ENCODE results near the gene DAAM2. TPM values are rescaled to one million over a fixed set of nuclear protein-coding genes. Genes with fewer than 3 reads are reported as not detected.

Gene DAAM2
- polyA plus RNA-seq, 2 of the 4 experiments (the other 2 are of a cell fraction): not detected

GRCh38 chr6:39917981-39918380 is 125.8 kb downstream of the DAAM2 start:
- WGBS (ENCODE audit: missing lambda C conversion rate): 53% methylated on average over 3 of the region's 3 CpGs
- ChIA-PET CTCF (no interaction called here), POLR2A (no interaction called here)
- no peaks in the 10 kb centered on the region for H3K9me3 ChIP-seq
- TF ChIP-seq HOXA7 (CRISPR knock-in tag; IDR thresholded peaks at IDR 0.05) (no peak), CBX8 (IDR thresholded peaks at IDR 0.05) (no peak), MAZ (IDR thresholded peaks at IDR 0.05; ENCODE audit: borderline replicate concordance, low read depth, low read length) (no peak), RAD21 (conservative IDR thresholded peaks at IDR 0.05 in 1 of 2, IDR thresholded peaks at IDR 0.05 in 1 of 2) (no peak), HMGXB4 (CRISPR knock-in tag; IDR thresholded peaks at IDR 0.05; ENCODE audit: borderline replicate concordance) (no peak), BCL3 (IDR thresholded peaks at IDR 0.05) (no peak), CEBPB (IDR thresholded peaks at IDR 0.05) (no peak), PHF8 (IDR thresholded peaks at IDR 0.05; ENCODE audit: borderline replicate concordance, low read depth) (no peak), FOSB (CRISPR knock-in tag; IDR thresholded peaks at IDR 0.05) (no peak), RNF2 (IDR thresholded peaks at IDR 0.05; ENCODE audit: borderline replicate concordance, low read depth) (no peak), SREBF2 (IDR thresholded peaks at IDR 0.05) (no peak), USF2 (IDR thresholded peaks at IDR 0.05) (no peak), NPAS2 (CRISPR knock-in tag; IDR thresholded peaks at IDR 0.05; ENCODE audit: borderline replicate concordance) (no peak), EHF (CRISPR knock-in tag; IDR thresholded peaks at IDR 0.05) (no peak)
- H3K4me3 ChIP-seq: no peak overlapping the region
- FAIRE-seq: no peak
- ATAC-seq: no peak
- no peaks in the 10 kb centered on the region for H3K4me1 ChIP-seq
- no peak for DNase-seq (ENCODE audit: low read depth in 1 of 2, low spot score in 1 of 2)
- H3K27ac ChIP-seq: no peak overlapping the region
- H3K4me2 ChIP-seq: no peak overlapping the region

GRCh38 chr6:39918831-39919230 is 126.7 kb downstream of the DAAM2 start:
- ChIA-PET POLR2A (no interaction called here), CTCF (interaction anchor here (1.7 kb wide), 1 partner anchor 14 kb away, joined by 4 read pairs; no protein-coding TSS in a partner anchor)
- WGBS (ENCODE audit: missing lambda C conversion rate): 34% methylated on average over 5 of the region's 5 CpGs
- FAIRE-seq: no peak
- Histone ChIP-seq H3K27ac (no peak overlapping the region), H3K9me3 (no peaks in the 10 kb centered on the region), H3K4me1 (no peaks in the 10 kb centered on the region), H3K4me3 (no peak overlapping the region), H3K4me2 (no peak overlapping the region)
- TF ChIP-seq TFCP2L1 (CRISPR knock-in tag; IDR thresholded peaks at IDR 0.05) (no peak), SMC3 (IDR thresholded peaks at IDR 0.05) (no peak), SREBF2 (IDR thresholded peaks at IDR 0.05) (no peak), CBX8 (IDR thresholded peaks at IDR 0.05) (no peak), CBX2 (IDR thresholded peaks at IDR 0.05; ENCODE audit: borderline replicate concordance, low read depth) (no peak)
- no peak for DNase-seq (ENCODE audit: low read depth in 1 of 2, low spot score in 1 of 2)
- ATAC-seq: no peak

- POLR2A ChIA-PET: no interaction called here
- Histone ChIP-seq H3K9me3 (no peaks in the 10 kb centered on the region), H3K4me2 (no peak overlapping the region), H3K4me1 (no peaks in the 10 kb centered on the region), H3K4me3 (no peak overlapping the region), H3K27ac (no peak overlapping the region)
- WGBS (ENCODE audit: missing lambda C conversion rate): 58% methylated on average over 3 of the region's 3 CpGs
- CTCF ChIA-PET: interaction anchor here (1.7 kb wide), 1 partner anchor 12 kb away, joined by 4 read pairs; no protein-coding TSS in a partner anchor
- TF ChIP-seq JUN (IDR thresholded peaks at IDR 0.05): no peak
- no peak for TF ChIP-seq BCL3 (IDR thresholded peaks at IDR 0.05)
- no peak for TF ChIP-seq MYC (IDR thresholded peaks at IDR 0.05; ENCODE audit: borderline replicate concordance, low read length)
- TF ChIP-seq CBX2 (IDR thresholded peaks at IDR 0.05; ENCODE audit: borderline replicate concordance, low read depth): no peak
- no peak for TF ChIP-seq ESRRA (IDR thresholded peaks at IDR 0.05; ENCODE audit: borderline replicate concordance, low read length)
- no peak for TF ChIP-seq HOXB13 (CRISPR knock-in tag; IDR thresholded peaks at IDR 0.05; ENCODE audit: low read depth)
- TF ChIP-seq KDM1A (IDR thresholded peaks at IDR 0.05; ENCODE audit: low read depth): no peak
- TF ChIP-seq NFE2L2 (conservative IDR thresholded peaks at IDR 0.05; ENCODE audit: low read length): no peak
- TF ChIP-seq EHF (CRISPR knock-in tag; IDR thresholded peaks at IDR 0.05): no peak
- no peak for TF ChIP-seq JUNB (IDR thresholded peaks at IDR 0.05)
- no peak for TF ChIP-seq HDAC2 (IDR thresholded peaks at IDR 0.05)
- FAIRE-seq (no peak), ATAC-seq (no peak), DNase-seq (ENCODE audit: low read depth in 1 of 2, low spot score in 1 of 2) (no peak)
Measured at GRCh38 chr6:39920157-39920556, 128.0 kb downstream of the DAAM2 start.
